H54 (cell line): ENCODE measurements around the gene MAK.
"Not testable (repeated sequence)": the region's sequence is repeated elsewhere in the genome, so short reads cannot be mapped to it uniquely, and the experiment has no call there.

Experiments
- DNase-seq: peaks from one replicate; pipeline ENCODE4 v3.0.0; 2011; ENCODE audit warnings: low spot score, mixed read lengths; ENCODE audit not compliant: insufficient read length
- FAIRE-seq: peaks from 3 replicates; lab custom pipeline; 2011; peaks lifted over from hg19 to GRCh38; lab: Jason Lieb, UNC
- POLR2A ChIP-seq: IDR thresholded peaks from 2 replicates; pipeline ENCODE4 v1.6.1; 2011; ENCODE audit warnings: low read depth, mild to moderate bottlenecking, low read length

MAK gene

GRCh38 chr6:10742251-10742650 lies 96.1 kb downstream of the MAK start:
- DNase-seq (no peak), FAIRE-seq (no peak)
- no peak for TF ChIP-seq POLR2A

GRCh38 chr6:10741643-10742042 lies 96.7 kb downstream of the MAK start:
- not testable (repeated sequence) for FAIRE-seq, DNase-seq

- FAIRE-seq (no peak), DNase-seq (no peak)
- no peak for TF ChIP-seq POLR2A
Observed at GRCh38 chr6:10740061-10740460, 98.3 kb downstream of the MAK start.

- no peak for TF ChIP-seq POLR2A
- FAIRE-seq (no peak), DNase-seq (no peak)
Observed at GRCh38 chr6:10736731-10737130, 101.6 kb downstream of the MAK start.

- DNase-seq (no peak), FAIRE-seq (no peak)
- no peak for TF ChIP-seq POLR2A
Observed at GRCh38 chr6:10733863-10734262, 104.5 kb downstream of the MAK start.

GRCh38 chr6:10733151-10733715 lies 105.1 kb downstream of the MAK start:
- TF ChIP-seq POLR2A, result no peak
- DNase-seq (no peak), FAIRE-seq (no peak)

- no peak for DNase-seq
- no peak for FAIRE-seq
- TF ChIP-seq POLR2A, result no peak
Observed at GRCh38 chr6:10730254-10730653, 108.1 kb downstream of the MAK start.

GRCh38 chr6:10725716-10726115 lies 112.6 kb downstream of the MAK start:
- FAIRE-seq, result no peak
- no peak for TF ChIP-seq POLR2A

GRCh38 chr6:10725044-10725443 lies 113.3 kb downstream of the MAK start:
- no peak for FAIRE-seq
- TF ChIP-seq POLR2A, result no peak
- DNase-seq, result no peak

More at GRCh38 chr6:10725716-10726115, 112.6 kb downstream of the MAK start:
- DNase-seq, result no peak

- DNase-seq (no peak), FAIRE-seq (no peak)
- no peak for TF ChIP-seq POLR2A
Observed at GRCh38 chr6:10723567-10723881, 114.8 kb downstream of the MAK start.

GRCh38 chr6:10722820-10723566 lies 115.3 kb downstream of the MAK start, which contains the start of gene TMEM14C:
TMEM14C (plus strand) TSS chr6:10723070; CDS start chr6:10724614, 1,544 bp downstream.
- FAIRE-seq, result no peak
- DNase-seq, result peak; percentile 92
- peak; percentile 88 for TF ChIP-seq POLR2A

GRCh38 chr6:10722570-10722819 lies 115.8 kb downstream of the MAK start:
- FAIRE-seq (no peak), DNase-seq (no peak)
- TF ChIP-seq POLR2A, result no peak

GRCh38 chr6:10721850-10722569 lies 116.3 kb downstream of the MAK start:
- DNase-seq (no peak), FAIRE-seq (no peak)

GRCh38 chr6:10720960-10721849 lies 117.1 kb downstream of the MAK start:
- DNase-seq, FAIRE-seq: not testable (repeated sequence)

More at GRCh38 chr6:10721850-10722569, 116.3 kb downstream of the MAK start:
- TF ChIP-seq POLR2A, result no peak
